H1 (cell line): ENCODE data around the gene CEMIP2. TPM values are rescaled to one million over a fixed set of nuclear protein-coding genes. Genes with fewer than 3 reads are reported as not detected.

ENCODE experiments used
- JUND ChIP-seq: IDR thresholded peaks from 2 replicates; pipeline ENCODE4 v1.6.1; 2011; ENCODE audit warnings: mild to moderate bottlenecking, improper control_type of control experiment, low read length
- NRF1 ChIP-seq: IDR thresholded peaks from 2 replicates; pipeline ENCODE4 v1.6.1; 2011; ENCODE audit warnings: mild to moderate bottlenecking, low read depth, low read length, improper control_type of control experiment
- SIX5 ChIP-seq: IDR thresholded peaks from 2 replicates; pipeline ENCODE4 v1.6.1; 2011; ENCODE audit warnings: mild to moderate bottlenecking, low read depth, low read length
- TAF7 ChIP-seq: optimal IDR thresholded peaks from 2 replicates; pipeline ENCODE3; 2011; ENCODE audit warnings: low read depth, mild to moderate bottlenecking, inconsistent platforms, low read length, moderate library complexity, borderline replicate concordance
- polyA plus RNA-seq, 7 experiments: library from polyadenylated mRNA; depleted of rRNA in 3 of 7; stranded (reverse) in 5 of 7; unstranded in 2 of 7; fragments of >200 nt in 5 of 7; fragments of 200-250 nt in 2 of 7; gene quantifications; 1 replicate in 5 of 7; 2 replicates in 1 of 7; 4 replicates in 1 of 7; pipeline versions ENCODE4 v1.2.1 to v1.2.3, GENCODE V29; 2011 to 2013; ENCODE audit warnings: missing spikeins in 2 of 7, mixed read lengths in 2 of 7
- total RNA-seq: library from RNA; stranded (reverse); fragmentation: NEBNext Ultra II Directional; extraction: Animal tissue kit (Norgen Biotek cat#: 25700); gene quantifications from 2 replicates; pipeline ENCODE4 v1.2.1, GENCODE V29; 2021

Gene CEMIP2
- total and polyA plus RNA-seq, 2 of the 8 experiments (the other 6 are each of a cell fraction or from before 2014, with no cell fraction given): 25.2 to 52.1 TPM

- TF ChIP-seq TAF7 (no peak), JUND (no peak), NRF1 (no peak), SIX5 (no peak)
These were observed 121.2 kb downstream of the CEMIP2 start (continued) for GRCh38 chr9:71647094-71647591.
